Endothelial cell of umbilical vein (primary cell): ENCODE data around the gene BRF1. TPM values are rescaled to one million over a fixed set of nuclear protein-coding genes. Genes with fewer than 3 reads are reported as not detected.

Source experiments
- BruUV-seq: library from RNA; stranded (reverse); fragments of 400-500 nt; replicated peaks from 2 replicates; lab custom pipeline; 2021; lab: Mats Ljungman, UMichigan
- CTCF ChIA-PET: fragments of 300-600, 350-600 bp; sonication (Branson Sonifier 250); formaldehyde crosslinking; loops from one replicate; lab custom pipeline; 2021; ENCODE audit warnings: antibody characterized with exemption, inconsistent platforms; lab: Charles Lee
- POLR2A ChIA-PET: fragments of 300-600, 350-600 bp; sonication (Branson Sonifier 250); formaldehyde crosslinking; loops from one replicate; lab custom pipeline; 2021; ENCODE audit warnings: antibody characterized with exemption, inconsistent platforms; lab: Charles Lee
- DNase-seq: peaks from one replicate; pipeline ENCODE4 v3.0.0-alpha.2; 2011; ENCODE audit warnings: low read depth, low spot score
- FAIRE-seq: peaks from 2 replicates; lab custom pipeline; 2011; peaks lifted over from hg19 to GRCh38; lab: Jason Lieb, UNC
- H2AFZ ChIP-seq: 2 replicates; pipeline ENCODE4 v1.6.0; 2012; ENCODE audit warnings: low read depth, low read length, control low read depth, inconsistent platforms
- H3K27ac ChIP-seq: 2 replicates; pipeline ENCODE4 v1.5.1; 2011; ENCODE audit warnings: low read depth, mild to moderate bottlenecking, control low read depth, low read length, moderate library complexity; ENCODE audit not compliant: insufficient read depth
- H3K27me3 ChIP-seq, 2 experiments: 2 replicates each; pipeline versions ENCODE4 v1.6.0 to v1.6.1; 2011; ENCODE audit warnings: low read length in 2 of 2, mixed read lengths in 1 of 2; ENCODE audit not compliant: control insufficient read depth in 2 of 2, insufficient read depth in 2 of 2
- H3K36me3 ChIP-seq, 2 experiments: 2 replicates in 1 of 2; 3 replicates in 1 of 2; pipeline ENCODE4 v1.5.1; 2011; ENCODE audit warnings: low read length in 2 of 2, mild to moderate bottlenecking in 1 of 2, moderate library complexity in 1 of 2; ENCODE audit not compliant: control insufficient read depth in 2 of 2, insufficient read depth in 2 of 2; ENCODE audit errors: extremely low read depth in 1 of 2
- H3K4me1 ChIP-seq: 3 replicates; pipeline ENCODE4 v1.5.1; 2011; ENCODE audit warnings: mild to moderate bottlenecking, low read length; ENCODE audit not compliant: control insufficient read depth, insufficient read depth; ENCODE audit errors: extremely low read depth
- H3K4me2 ChIP-seq: 2 replicates; pipeline ENCODE4 v1.6.1; 2011; ENCODE audit warnings: low read length, control low read depth, mixed read lengths; ENCODE audit not compliant: insufficient read depth
- H3K4me3 ChIP-seq, 3 experiments: fragments of 200-600 bp in 1 of 3; sonication (generic), shearing (Covaris generic) in 1 of 3; replicated peaks in 1 of 3; 2 replicates each; pipeline ENCODE4 v1.5.1; 2011 to 2016; ENCODE audit warnings: control low read depth in 3 of 3, low read length in 3 of 3, mild to moderate bottlenecking in 2 of 3, inconsistent platforms in 1 of 3, low read depth in 1 of 3, moderate library complexity in 1 of 3; ENCODE audit not compliant: insufficient read depth in 1 of 3
- H3K79me2 ChIP-seq: 2 replicates; pipeline ENCODE4 v1.6.0; 2012; ENCODE audit warnings: low read length, inconsistent platforms; ENCODE audit not compliant: control insufficient read depth, insufficient read depth
- H3K9ac ChIP-seq: replicated peaks from 2 replicates; pipeline ENCODE3; 2011; ENCODE audit warnings: low read length, control low read depth; ENCODE audit not compliant: insufficient read depth; ENCODE audit errors: extremely low read depth
- H3K9me1 ChIP-seq: replicated peaks from 3 replicates; pipeline ENCODE4 v1.6.0; 2011; ENCODE audit warnings: mild to moderate bottlenecking, low read length; ENCODE audit not compliant: control insufficient read depth, insufficient read depth; ENCODE audit errors: extremely low read depth
- H3K9me3 ChIP-seq: replicated peaks from 2 replicates; pipeline ENCODE4 v1.5.1; 2012; ENCODE audit warnings: low read length, inconsistent platforms; ENCODE audit not compliant: control insufficient read depth, insufficient read depth
- H4K20me1 ChIP-seq: replicated peaks from 2 replicates; pipeline ENCODE3; 2011; ENCODE audit warnings: mild to moderate bottlenecking, low read length; ENCODE audit not compliant: control insufficient read depth, insufficient read depth; ENCODE audit errors: extremely low read depth
- EZH2 ChIP-seq: IDR thresholded peaks from 2 replicates; pipeline ENCODE4 v1.6.1; 2012; ENCODE audit warnings: borderline replicate concordance, low read depth, mild to moderate bottlenecking, moderate library complexity, low read length, inconsistent platforms; ENCODE audit not compliant: severe bottlenecking
- FOS ChIP-seq: IDR thresholded peaks from 2 replicates; pipeline ENCODE4 v1.6.1; 2011; ENCODE audit warnings: mild to moderate bottlenecking, low read length, moderate library complexity, borderline replicate concordance; ENCODE audit not compliant: insufficient read depth
- GATA2 ChIP-seq: IDR thresholded peaks from 2 replicates; pipeline ENCODE4 v1.7.0; 2011; ENCODE audit warnings: low read depth, mild to moderate bottlenecking, moderate library complexity, mixed read lengths, low read length; ENCODE audit not compliant: insufficient read length, insufficient read depth
- JUN ChIP-seq: IDR thresholded peaks from 2 replicates; pipeline ENCODE4 v1.6.1; 2011; ENCODE audit warnings: borderline replicate concordance, low read depth; ENCODE audit not compliant: insufficient read length, insufficient read depth
- MYC ChIP-seq: IDR thresholded peaks from one replicate; pipeline ENCODE4 v1.6.1; 2011; ENCODE audit warnings: mild to moderate bottlenecking, low read depth, low read length
- POLR2A ChIP-seq: IDR thresholded peaks from 2 replicates; pipeline ENCODE4 v1.6.1; 2012; ENCODE audit warnings: low read depth, mild to moderate bottlenecking, control low read depth, low read length
- POLR2AphosphoS5 ChIP-seq: IDR thresholded peaks from 2 replicates; pipeline ENCODE4 v1.6.1; 2012; ENCODE audit warnings: low read depth, mild to moderate bottlenecking, control low read depth, low read length, moderate library complexity; ENCODE audit not compliant: insufficient read depth
- dilution Hi-C: fragments of 300-500 bp; cut with MboI; formaldehyde crosslinking; loops from one replicate; pipeline ENCODE4 v1.15.0; 2019; ENCODE audit warnings: low sequenced_read_pairs; ENCODE audit not compliant: extremely low pct_ligation_motif_present
- intact Hi-C: fragments of 100-400 bp; cut with micrococcal nuclease; formaldehyde crosslinking; loops from one replicate; pipeline ENCODE4 v1.10.0; 2022
- polyA plus RNA-seq, 4 experiments: library from polyadenylated mRNA; depleted of rRNA in 3 of 4; stranded (reverse) in 3 of 4; unstranded in 1 of 4; fragments of >200 nt; gene quantifications; 2 replicates each; pipeline versions ENCODE4 v1.2.1 to v1.2.3, GENCODE V29; 2011 to 2012; ENCODE audit warnings: missing spikeins in 1 of 4
- total RNA-seq: library from RNA; stranded (reverse); gene quantifications from 2 replicates; pipeline ENCODE4 v1.2.3, GENCODE V29; 2021
- TF ChIP-seq, protein P1 (sequence below): IDR thresholded peaks from 2 replicates; pipeline ENCODE4 v1.6.1; 2011; ENCODE audit not compliant: insufficient read depth, insufficient read length
- TF ChIP-seq, protein P2 (sequence below), 2 donors: IDR thresholded peaks; 1 replicate in 1 of 2; 2 replicates in 1 of 2; pipeline ENCODE4 v1.5.1; 2011; ENCODE audit warnings: low read length in 2 of 2, mild to moderate bottlenecking in 2 of 2, moderate library complexity in 2 of 2, control low read depth in 1 of 2, inconsistent platforms in 1 of 2, low read depth in 1 of 2; ENCODE audit not compliant: insufficient read depth in 1 of 2; ENCODE audit errors: extremely low read depth in 1 of 2

Gene BRF1
- total and polyA plus RNA-seq, 2 donors (not counting 3 experiments of a cell fraction or from before 2014, with no cell fraction given), result 19.0 to 47.2 TPM

DNA sequence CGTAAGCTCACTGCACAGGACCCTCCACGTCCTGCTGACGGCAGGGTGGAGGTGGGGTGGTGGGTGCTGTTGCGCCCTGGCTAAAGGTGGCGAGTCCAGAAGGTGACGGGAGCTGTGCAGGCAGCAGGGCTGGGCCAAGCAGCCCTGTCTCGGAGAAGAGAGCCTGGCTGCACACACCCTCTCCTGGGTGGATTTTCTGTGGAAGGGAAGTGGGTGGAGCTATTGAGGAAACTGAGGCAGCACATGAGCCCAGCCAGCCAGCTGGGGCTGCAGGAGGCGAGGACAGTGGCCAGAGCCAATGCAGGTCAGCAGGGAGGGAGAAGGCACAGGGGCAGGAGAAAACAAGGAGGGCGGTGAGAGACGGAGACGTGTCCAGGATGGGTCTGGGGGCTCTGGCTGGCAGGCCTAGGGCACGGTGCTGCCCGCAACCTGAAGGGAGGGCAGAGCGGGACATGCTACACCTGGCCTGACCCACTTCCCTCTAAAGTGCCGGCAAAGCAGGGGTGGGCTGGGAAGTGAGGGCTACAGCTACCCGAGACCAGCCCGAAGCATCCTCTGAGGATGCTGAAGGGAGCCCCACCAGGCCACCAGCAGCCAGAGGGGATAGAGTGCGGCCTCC, 32.0 kb downstream of the BRF1 start:
- DNase-seq (no peak), FAIRE-seq (no peak)
- BruUV-seq, result no TSS peak
- Histone ChIP-seq H3K36me3 (peaks cover 0 to 5% of the 10 kb centered on the region in 2 experiments), H3K4me2 (no peak overlapping the region), H3K27me3 (no peaks in the 10 kb centered on the region), H2AFZ (no peak overlapping the region), H4K20me1 (no peaks in the 10 kb centered on the region), H3K79me2 (peaks cover 2% of the 10 kb centered on the region), H3K27ac (no peak overlapping the region), H3K9me1 (no peaks in the 10 kb centered on the region), H3K9me3 (no peaks in the 10 kb centered on the region), H3K4me3 (no peak overlapping the region), H3K4me1 (no peaks in the 10 kb centered on the region), H3K9ac (no peak overlapping the region)
- ChIA-PET CTCF (interaction anchor here (1.8 kb wide), 1 partner anchor 83 kb away, joined by 6 read pairs; no protein-coding TSS in a partner anchor), POLR2A (no interaction called here)
- dilution Hi-C loops (no loop called here), intact Hi-C loops (no loop called here)
- TF ChIP-seq POLR2A (no peak), FOS (no peak), POLR2AphosphoS5 (no peak), EZH2 (no peak), JUN (no peak), GATA2 (no peak), MYC (no peak)
- TF ChIP-seq, protein P1, sequence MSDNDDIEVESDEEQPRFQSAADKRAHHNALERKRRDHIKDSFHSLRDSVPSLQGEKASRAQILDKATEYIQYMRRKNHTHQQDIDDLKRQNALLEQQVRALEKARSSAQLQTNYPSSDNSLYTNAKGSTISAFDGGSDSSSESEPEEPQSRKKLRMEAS, result no peak
- TF ChIP-seq, protein P2, sequence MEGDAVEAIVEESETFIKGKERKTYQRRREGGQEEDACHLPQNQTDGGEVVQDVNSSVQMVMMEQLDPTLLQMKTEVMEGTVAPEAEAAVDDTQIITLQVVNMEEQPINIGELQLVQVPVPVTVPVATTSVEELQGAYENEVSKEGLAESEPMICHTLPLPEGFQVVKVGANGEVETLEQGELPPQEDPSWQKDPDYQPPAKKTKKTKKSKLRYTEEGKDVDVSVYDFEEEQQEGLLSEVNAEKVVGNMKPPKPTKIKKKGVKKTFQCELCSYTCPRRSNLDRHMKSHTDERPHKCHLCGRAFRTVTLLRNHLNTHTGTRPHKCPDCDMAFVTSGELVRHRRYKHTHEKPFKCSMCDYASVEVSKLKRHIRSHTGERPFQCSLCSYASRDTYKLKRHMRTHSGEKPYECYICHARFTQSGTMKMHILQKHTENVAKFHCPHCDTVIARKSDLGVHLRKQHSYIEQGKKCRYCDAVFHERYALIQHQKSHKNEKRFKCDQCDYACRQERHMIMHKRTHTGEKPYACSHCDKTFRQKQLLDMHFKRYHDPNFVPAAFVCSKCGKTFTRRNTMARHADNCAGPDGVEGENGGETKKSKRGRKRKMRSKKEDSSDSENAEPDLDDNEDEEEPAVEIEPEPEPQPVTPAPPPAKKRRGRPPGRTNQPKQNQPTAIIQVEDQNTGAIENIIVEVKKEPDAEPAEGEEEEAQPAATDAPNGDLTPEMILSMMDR (IDR thresholded peaks at IDR 0.05; ENCODE audit: extremely low read depth in 1 of 2, insufficient read depth in 1 of 2, low read depth in 1 of 2, low read length in 2 of 2), result no peak
